ENCODE measurements around the gene ALDH6A1. TPM values are rescaled to one million over a fixed set of nuclear protein-coding genes. Genes with fewer than 3 reads are reported as not detected.

The ALDH6A1 gene
- total and polyA plus RNA-seq, 2 donors (not counting 1 experiment from before 2014, with no cell fraction given), result 2.8 to 16.7 TPM

GRCh38 chr14:74008843-74009499 is 75.3 kb downstream of the ALDH6A1 start:
- ATAC-seq (ENCODE audit: low read depth), result no peak
- Histone ChIP-seq H3K9ac (ENCODE audit: low read length) (no peak overlapping the region), H3K79me2 (ENCODE audit: control insufficient read depth, insufficient read depth, low read length) (no peaks in the 10 kb centered on the region), H3K4me3 (ENCODE audit: control extremely low read depth in 1 of 5, extremely low read depth in 1 of 5, insufficient read depth in 1 of 5, low read depth in 2 of 5, low read length in 4 of 5) (no peak overlapping the region), H3K27ac (ENCODE audit: low read length in 2 of 2) (no peak overlapping the region), H3K4me2 (replicated peaks; ENCODE audit: low read depth, low read length, poor library complexity, severe bottlenecking) (no peak overlapping the region), H2AFZ (ENCODE audit: insufficient read depth, low read depth, low read length, poor library complexity, severe bottlenecking) (no peak overlapping the region), H3K4me1 (ENCODE audit: control insufficient read depth in 2 of 2, insufficient read depth in 2 of 2, low read length in 2 of 2) (no peaks in the 10 kb centered on the region), H3K36me3 (replicated peaks in 1 of 2; ENCODE audit: control extremely low read depth in 1 of 2, control insufficient read depth in 1 of 2, extremely low read depth in 1 of 2, insufficient read depth in 2 of 2, low read length in 1 of 2) (peaks cover 3 to 22% of the 10 kb centered on the region in 2 experiments), H3K9me3 (ENCODE audit: control extremely low read depth in 1 of 3, control insufficient read depth in 2 of 3, insufficient read depth in 1 of 3, low read length in 2 of 3) (no peaks in the 10 kb centered on the region), H4K20me1 (ENCODE audit: control insufficient read depth, insufficient read depth, low read length, poor library complexity, severe bottlenecking) (no peaks in the 10 kb centered on the region), H3K27me3 (replicated peaks in 1 of 4; ENCODE audit: control extremely low read depth in 1 of 4, control insufficient read depth in 3 of 4, insufficient read depth in 4 of 4, low read length in 3 of 4) (no peaks in the 10 kb centered on the region)
- no peak for DNase-seq
- Mint-ChIP-seq H3K27me3 (no peaks in the 10 kb centered on the region), H3K27ac (no peak overlapping the region), H3K9me3 (ENCODE audit: insufficient read depth) (no peaks in the 10 kb centered on the region), H3K4me3 (no peak overlapping the region), H3K4me1 (no peaks in the 10 kb centered on the region)
- TF ChIP-seq EZH2 (IDR thresholded peaks at IDR 0.05; ENCODE audit: borderline replicate concordance, insufficient read depth, low read depth, low read length, poor library complexity, severe bottlenecking) (no peak), CTCF (IDR thresholded peaks at IDR 0.05) (no peak)
- POLR2A ChIA-PET, result no interaction called here
- no CpG with 5 or more reads among the region's 2 CpGs for WGBS (ENCODE audit: insufficient coverage)
- intact Hi-C loops (cut with micrococcal nuclease), result no loop called here
- CTCF ChIA-PET, result no interaction called here

Other genes starting within 250 kb of the ALDH6A1 start
- gene PTGR2, start 232.6 kb downstream of the ALDH6A1 start, total RNA-seq, result 4.2 and 4.5 TPM in 2 replicates
- gene PTGR2, start 232.6 kb downstream of the ALDH6A1 start, polyA plus RNA-seq, result 1.2 and 1.4 TPM in 2 replicates
- gene ZNF410, start 197.6 kb downstream of the ALDH6A1 start, total RNA-seq, result 58.3 and 69.0 TPM in 2 replicates
- gene ZNF410, start 197.6 kb downstream of the ALDH6A1 start, polyA plus RNA-seq, result 18.9 and 26.2 TPM in 2 replicates
- gene FAM161B, start 134.4 kb downstream of the ALDH6A1 start, total RNA-seq, result 5.9 and 6.4 TPM in 2 replicates
- gene FAM161B, start 134.4 kb downstream of the ALDH6A1 start, polyA plus RNA-seq, result 1.6 and 1.7 TPM in 2 replicates
- gene COQ6, start 134.2 kb downstream of the ALDH6A1 start, total RNA-seq, result 34.1 and 38.2 TPM in 2 replicates
- gene COQ6, start 134.2 kb downstream of the ALDH6A1 start, polyA plus RNA-seq, result 38.0 and 38.4 TPM in 2 replicates
- gene ENTPD5, start 65.2 kb downstream of the ALDH6A1 start, total RNA-seq, result 14.7 and 15.6 TPM in 2 replicates
- gene ENTPD5, start 65.2 kb downstream of the ALDH6A1 start, polyA plus RNA-seq, result 5.5 and 6.5 TPM in 2 replicates
- gene BBOF1, start 65.1 kb downstream of the ALDH6A1 start, total RNA-seq, result 2.6 and 3.4 TPM in 2 replicates
- gene BBOF1, start 65.1 kb downstream of the ALDH6A1 start, polyA plus RNA-seq, result 0.49 and 0.89 TPM in 2 replicates
- 13.1 and 15.5 TPM in 2 replicates for gene LIN52, start 503 bp upstream of the ALDH6A1 start, total RNA-seq
- gene LIN52, start 503 bp upstream of the ALDH6A1 start, polyA plus RNA-seq, result 3.9 and 4.6 TPM in 2 replicates
- not detected in 2 replicates for gene VSX2, start 155.0 kb upstream of the ALDH6A1 start, total RNA-seq
- not detected in 2 replicates for gene VSX2, start 155.0 kb upstream of the ALDH6A1 start, polyA plus RNA-seq
- gene ABCD4, start 218.5 kb upstream of the ALDH6A1 start, total RNA-seq, result 119 and 125 TPM in 2 replicates
- gene ABCD4, start 218.5 kb upstream of the ALDH6A1 start, polyA plus RNA-seq, result 90.0 and 116 TPM in 2 replicates

All from B cell (primary cell).